Colon (tissue), 2 donors: ENCODE data around the gene ATP7B.
"Not testable (repeated sequence)": the region's sequence is repeated elsewhere in the genome, so short reads cannot be mapped to it uniquely, and the experiment has no call there.

Source experiments
- FAIRE-seq: peaks from 2 replicates; lab custom pipeline; 2012; peaks lifted over from hg19 to GRCh38; lab: Jason Lieb, UNC
- donor health status: control.
- donor health status: control.

Gene ATP7B

GRCh38 chr13:51920786-51921185 lies 90.5 kb downstream of the ATP7B start:
- no peak for FAIRE-seq

DNA sequence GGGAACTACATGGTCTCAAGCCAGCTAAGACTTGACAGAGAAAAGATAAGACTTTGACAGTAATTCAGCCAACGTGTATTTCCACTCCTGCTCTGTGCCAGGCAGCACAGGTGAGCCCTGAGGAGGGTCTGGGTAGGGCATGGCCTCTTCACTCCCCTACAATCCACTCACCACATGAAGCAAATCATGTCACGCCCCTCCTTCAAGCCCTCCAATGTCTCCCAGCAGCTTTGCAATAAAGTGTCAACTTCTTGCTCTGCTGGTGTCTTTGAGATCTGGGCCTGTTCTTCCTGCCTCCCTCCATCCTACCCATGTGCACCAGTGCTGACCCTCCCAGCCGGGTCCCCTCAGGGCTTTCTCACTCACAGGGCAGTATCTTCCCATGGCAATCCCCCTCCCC lies 91.0 kb downstream of the ATP7B start:
- no peak for FAIRE-seq

- no peak for FAIRE-seq
Observed at GRCh38 chr13:51919531-51919930, 91.7 kb downstream of the ATP7B start.

- FAIRE-seq, result no peak
Observed at GRCh38 chr13:51916962-51917361, 94.3 kb downstream of the ATP7B start.

GRCh38 chr13:51916051-51916818 lies 95.0 kb downstream of the ATP7B start:
- FAIRE-seq, result no peak

- FAIRE-seq, result no peak
Observed at GRCh38 chr13:51914137-51914493, 97.1 kb downstream of the ATP7B start.

DNA sequence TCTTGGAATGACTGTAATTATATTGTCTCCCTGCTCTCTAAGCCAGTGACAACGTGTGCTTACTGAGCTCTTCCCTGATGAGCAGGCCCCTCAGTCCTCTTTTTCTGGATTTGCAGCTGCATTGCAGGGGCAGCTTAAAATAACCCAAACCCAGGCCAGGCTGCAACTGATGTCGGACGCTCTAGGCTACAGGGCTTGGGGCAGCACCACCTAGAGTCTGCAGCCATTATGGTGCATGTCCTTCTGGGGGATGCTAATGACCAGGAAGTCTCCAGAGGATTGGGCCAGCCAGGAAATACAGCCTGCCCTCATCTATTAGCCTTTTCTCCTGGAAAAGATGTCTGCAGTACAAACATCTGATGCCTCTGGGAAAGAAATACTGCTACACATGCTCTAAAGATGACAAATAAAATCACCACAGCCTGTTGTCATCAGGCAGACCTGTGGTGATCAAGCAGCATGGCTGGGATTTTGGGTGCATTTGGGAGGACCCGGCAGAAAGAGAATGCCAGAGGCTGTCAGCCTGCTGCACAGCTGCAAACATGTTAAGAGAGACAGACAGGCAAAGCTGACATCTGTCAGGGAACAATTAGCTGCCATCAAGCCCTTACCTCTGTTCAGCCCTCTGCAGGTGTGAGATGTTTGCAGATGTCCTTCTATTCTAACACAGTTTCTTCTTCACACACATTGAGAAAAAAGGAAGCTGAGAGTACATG lies 97.7 kb downstream of the ATP7B start:
- no peak for FAIRE-seq

- FAIRE-seq, result no peak
Observed at GRCh38 chr13:51912511-51913225, 98.6 kb downstream of the ATP7B start.

DNA sequence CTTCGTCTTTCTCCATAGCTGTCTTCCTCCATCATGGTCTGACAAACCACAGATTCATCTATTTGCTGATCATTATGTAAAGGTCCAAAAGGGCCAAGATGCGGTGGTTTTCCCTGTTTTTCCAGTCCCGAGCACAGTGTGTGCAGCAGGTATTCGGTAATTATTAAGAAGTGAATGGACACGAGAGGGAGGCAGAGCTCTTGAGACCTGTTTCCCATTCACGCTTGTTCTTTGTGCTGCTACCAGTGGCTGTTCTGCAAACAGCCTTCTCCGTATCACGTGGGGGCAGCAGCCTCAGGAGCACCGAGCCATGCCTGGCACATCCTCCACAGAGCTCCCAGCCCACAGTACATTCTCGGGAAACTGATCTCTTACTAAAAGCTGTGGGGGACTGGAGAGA lies 99.2 kb downstream of the ATP7B start:
- FAIRE-seq, result no peak

- no peak for FAIRE-seq
Observed at GRCh38 chr13:51910508-51910907, 100.7 kb downstream of the ATP7B start.

GRCh38 chr13:51909265-51909664 lies 102.0 kb downstream of the ATP7B start:
- not testable (repeated sequence) for FAIRE-seq

GRCh38 chr13:51907040-51907732 lies 104.1 kb downstream of the ATP7B start:
- FAIRE-seq, result no peak

DNA sequence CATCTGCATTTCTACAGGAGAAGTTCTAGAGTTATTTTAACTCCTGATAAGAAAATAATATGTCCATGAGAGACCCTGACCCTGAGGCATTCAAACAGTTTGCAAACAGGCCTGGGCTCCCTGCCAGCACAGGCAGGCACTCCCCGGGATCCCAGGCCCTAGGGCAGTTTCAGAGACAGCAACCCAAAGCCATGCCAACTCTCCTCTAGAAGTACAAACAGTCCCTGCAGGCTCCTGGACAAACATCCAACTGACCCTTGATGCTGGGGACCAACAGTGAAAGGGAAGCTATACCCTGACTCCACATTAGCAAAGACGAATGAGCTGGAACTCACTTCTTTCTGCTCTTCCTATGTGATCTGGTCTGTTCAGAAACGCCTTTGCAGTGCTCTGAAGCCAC lies 104.7 kb downstream of the ATP7B start:
- no peak for FAIRE-seq

DNA sequence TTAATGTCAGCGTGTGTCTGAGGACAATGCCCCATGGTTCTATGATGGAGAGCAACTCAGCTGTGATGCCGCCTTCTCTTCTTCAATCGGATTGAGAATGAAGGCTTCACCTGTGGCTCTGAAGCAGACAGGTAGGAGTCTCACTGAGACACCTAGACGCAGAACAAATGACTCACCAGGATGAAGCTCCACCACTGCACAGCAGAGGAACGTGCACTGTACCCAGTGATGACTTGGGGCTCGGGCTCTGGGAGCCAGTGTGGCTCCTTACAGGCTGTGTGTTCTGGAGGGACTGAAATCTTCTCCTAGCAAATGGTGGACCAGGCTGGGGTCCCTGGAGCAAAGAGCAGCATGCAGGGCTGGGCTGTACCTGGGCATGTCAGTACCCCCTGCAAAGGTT lies 105.5 kb downstream of the ATP7B start:
- FAIRE-seq, result no peak

- FAIRE-seq, result no peak
Observed at GRCh38 chr13:51902776-51903175, 108.5 kb downstream of the ATP7B start.

- no peak for FAIRE-seq
Observed at GRCh38 chr13:51900471-51900870, 110.8 kb downstream of the ATP7B start.

- FAIRE-seq, result no peak
Observed at GRCh38 chr13:51895906-51896888, 115.1 kb downstream of the ATP7B start.

GRCh38 chr13:51894239-51894638 lies 117.0 kb downstream of the ATP7B start:
- no peak for FAIRE-seq

DNA sequence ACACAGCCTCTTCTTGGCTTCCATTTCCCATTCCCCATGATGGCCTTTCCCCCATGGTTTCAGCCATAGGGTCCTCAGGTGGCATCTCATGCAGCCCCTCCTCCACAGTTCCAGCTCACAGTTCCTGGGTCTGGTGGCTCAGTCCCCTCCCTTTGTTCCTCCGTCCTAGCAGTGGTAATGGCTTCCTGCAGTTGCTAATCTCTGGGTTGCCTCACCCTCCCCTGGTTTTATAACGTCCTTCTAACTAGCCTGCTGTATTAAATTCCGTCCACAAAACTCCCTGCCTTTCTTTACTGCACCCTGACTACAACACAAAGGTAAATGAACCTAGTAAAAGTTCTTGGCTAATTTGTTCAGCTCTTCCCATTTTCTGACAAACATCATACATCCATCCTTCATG lies 118.6 kb downstream of the ATP7B start:
- no peak for FAIRE-seq

- no peak for FAIRE-seq
Observed at GRCh38 chr13:51887468-51887867, 123.8 kb downstream of the ATP7B start.

GRCh38 chr13:51885651-51886050 lies 125.6 kb downstream of the ATP7B start:
- FAIRE-seq, result no peak
